ENCODE results near the gene OR5AL1.

OR5AL1 gene

DNA sequence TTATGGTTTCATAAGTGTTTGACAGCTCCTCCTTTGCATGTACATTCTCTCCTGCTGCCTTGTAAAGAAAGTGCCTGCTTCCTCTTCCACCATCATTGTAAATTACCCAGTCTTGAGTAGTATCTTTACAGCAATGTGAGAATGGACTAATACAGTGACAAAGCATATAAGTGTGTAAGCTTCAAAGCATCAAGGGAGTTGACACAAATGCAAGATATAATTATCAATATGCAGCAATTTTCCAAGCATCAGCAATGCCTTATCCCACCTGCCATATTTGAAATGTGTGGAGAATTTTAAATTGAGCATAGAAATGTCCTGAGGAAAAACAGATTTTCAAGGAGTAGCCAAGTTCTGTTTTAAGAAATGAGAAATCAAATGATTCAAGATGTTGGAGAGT lies 1.7 kb upstream of the OR5AL1 start:
- H3K27ac ChIP-seq: no peak overlapping the region
- TF ChIP-seq, protein P1, sequence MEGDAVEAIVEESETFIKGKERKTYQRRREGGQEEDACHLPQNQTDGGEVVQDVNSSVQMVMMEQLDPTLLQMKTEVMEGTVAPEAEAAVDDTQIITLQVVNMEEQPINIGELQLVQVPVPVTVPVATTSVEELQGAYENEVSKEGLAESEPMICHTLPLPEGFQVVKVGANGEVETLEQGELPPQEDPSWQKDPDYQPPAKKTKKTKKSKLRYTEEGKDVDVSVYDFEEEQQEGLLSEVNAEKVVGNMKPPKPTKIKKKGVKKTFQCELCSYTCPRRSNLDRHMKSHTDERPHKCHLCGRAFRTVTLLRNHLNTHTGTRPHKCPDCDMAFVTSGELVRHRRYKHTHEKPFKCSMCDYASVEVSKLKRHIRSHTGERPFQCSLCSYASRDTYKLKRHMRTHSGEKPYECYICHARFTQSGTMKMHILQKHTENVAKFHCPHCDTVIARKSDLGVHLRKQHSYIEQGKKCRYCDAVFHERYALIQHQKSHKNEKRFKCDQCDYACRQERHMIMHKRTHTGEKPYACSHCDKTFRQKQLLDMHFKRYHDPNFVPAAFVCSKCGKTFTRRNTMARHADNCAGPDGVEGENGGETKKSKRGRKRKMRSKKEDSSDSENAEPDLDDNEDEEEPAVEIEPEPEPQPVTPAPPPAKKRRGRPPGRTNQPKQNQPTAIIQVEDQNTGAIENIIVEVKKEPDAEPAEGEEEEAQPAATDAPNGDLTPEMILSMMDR (IDR thresholded peaks at IDR 0.05): no peak
- no peak for DNase-seq (ENCODE audit: low spot score)

DNA sequence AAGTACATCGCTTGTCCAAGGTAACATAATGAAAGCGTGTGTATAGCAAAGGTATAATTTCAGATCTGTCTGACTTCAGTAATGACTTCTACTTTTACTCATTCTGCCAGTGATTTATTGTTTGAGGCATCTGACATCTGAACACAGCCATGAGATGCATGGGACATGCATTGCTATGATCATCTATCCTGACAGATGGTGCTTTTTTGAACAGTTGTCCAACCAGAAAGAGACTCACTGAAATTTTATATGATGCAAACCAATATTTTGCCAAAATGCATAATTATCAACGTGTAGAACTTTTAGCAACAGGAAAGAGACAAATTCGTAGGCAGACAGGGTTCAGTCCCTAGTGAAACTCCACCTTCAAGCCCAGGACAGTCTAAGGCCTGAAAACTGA lies 41.0 kb downstream of the OR5AL1 start:
- Histone ChIP-seq H3K27ac (no peak overlapping the region), H3K4me3 (no peak overlapping the region)
- TF ChIP-seq, protein P1 (IDR thresholded peaks at IDR 0.05): no peak
- DNase-seq (ENCODE audit: low spot score): no peak

More for the DNA sequence above, 1.7 kb upstream of the OR5AL1 start:
- no peak overlapping the region for H3K4me3 ChIP-seq

DNA sequence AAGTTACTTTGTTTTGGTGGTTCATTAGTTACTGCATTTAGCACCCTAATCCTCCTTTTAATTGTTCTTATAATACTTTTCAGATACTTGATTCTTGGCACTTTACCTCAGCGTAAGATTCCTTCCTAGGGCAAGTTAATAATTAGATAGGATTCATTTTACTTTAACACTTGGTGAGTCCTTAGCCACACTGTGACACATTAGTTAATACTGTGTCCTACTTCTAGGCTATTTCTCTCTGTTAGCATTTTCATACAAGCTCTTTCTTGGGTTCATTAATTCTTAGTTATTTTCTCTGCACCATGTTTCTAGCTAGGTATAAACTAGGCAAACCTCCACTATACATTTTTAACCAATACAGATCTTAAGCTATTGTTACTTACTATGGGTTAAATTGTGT lies 44.6 kb downstream of the OR5AL1 start:
- no peak overlapping the region for H3K27ac ChIP-seq
- H3K4me3 ChIP-seq: no peak overlapping the region
- TF ChIP-seq, protein P1 (IDR thresholded peaks at IDR 0.05): no peak
- no peak for DNase-seq (ENCODE audit: low spot score)

Measured in coronary artery (tissue), 2 donors.